H9 (cell line): ENCODE data around the gene HMGN4. TPM values are rescaled to one million over a fixed set of nuclear protein-coding genes. Genes with fewer than 3 reads are reported as not detected.

Experiments used
- DNase-seq: peaks from one replicate; pipeline ENCODE4 v3.0.0-alpha.2; 2017
- H2AFZ ChIP-seq: one replicate; pipeline ENCODE4 v1.6.1; 2013; ENCODE audit warnings: mild to moderate bottlenecking, low read length, control low read depth, moderate library complexity
- H2AK5ac ChIP-seq: 2 replicates; pipeline ENCODE4 v1.6.1; 2013; ENCODE audit warnings: low read length, control low read depth, mixed read lengths; ENCODE audit not compliant: insufficient read length
- H2BK120ac ChIP-seq: one replicate; pipeline ENCODE4 v1.6.1; 2013; ENCODE audit warnings: low read depth, mild to moderate bottlenecking, low read length, control low read depth, inconsistent platforms; ENCODE audit not compliant: poor library complexity, severe bottlenecking
- H2BK12ac ChIP-seq: 2 replicates; pipeline ENCODE4 v1.6.1; 2013; ENCODE audit warnings: low read length, control low read depth, mixed read lengths, low read depth; ENCODE audit not compliant: insufficient read length
- H2BK15ac ChIP-seq: 2 replicates; pipeline ENCODE4 v1.6.1; 2013; ENCODE audit warnings: low read depth, low read length, control low read depth
- H2BK20ac ChIP-seq: one replicate; pipeline ENCODE4 v1.6.1; 2013; ENCODE audit warnings: low read depth, mild to moderate bottlenecking, low read length, control low read depth, inconsistent platforms; ENCODE audit not compliant: poor library complexity, severe bottlenecking
- H2BK5ac ChIP-seq: 2 replicates; pipeline ENCODE4 v1.6.1; 2013; ENCODE audit warnings: low read length, control low read depth, mixed read lengths; ENCODE audit not compliant: insufficient read length
- H3K14ac ChIP-seq: 2 replicates; pipeline ENCODE4 v1.6.1; 2013; ENCODE audit warnings: low read length, control low read depth; ENCODE audit not compliant: insufficient read depth
- H3K18ac ChIP-seq: 2 replicates; pipeline ENCODE4 v1.6.1; 2013; ENCODE audit warnings: low read depth, mild to moderate bottlenecking, mixed read lengths, low read length, control low read depth; ENCODE audit not compliant: insufficient read length
- H3K23ac ChIP-seq: 2 replicates; pipeline ENCODE4 v1.6.1; 2013; ENCODE audit warnings: low read length, control low read depth, mixed read lengths, low read depth; ENCODE audit not compliant: insufficient read length
- H3K23me2 ChIP-seq: 2 replicates; pipeline ENCODE4 v1.6.1; 2013; ENCODE audit warnings: low read depth, mild to moderate bottlenecking, mixed read lengths, low read length, control low read depth; ENCODE audit not compliant: insufficient read length, poor library complexity, severe bottlenecking
- H3K27ac ChIP-seq: 2 replicates; pipeline ENCODE4 v1.5.1; 2013; ENCODE audit warnings: low read length, control low read depth, mixed read lengths, low read depth; ENCODE audit not compliant: insufficient read length
- H3K27me3 ChIP-seq: 2 replicates; pipeline ENCODE4 v1.6.1; 2013; ENCODE audit warnings: low read length, control low read depth, inconsistent platforms; ENCODE audit not compliant: insufficient read depth
- H3K4ac ChIP-seq: 2 replicates; pipeline ENCODE4 v1.6.1; 2013; ENCODE audit warnings: low read depth, mild to moderate bottlenecking, control low read depth, inconsistent platforms, low read length, moderate library complexity
- H3K4me1 ChIP-seq: 2 replicates; pipeline ENCODE4 v1.6.1; 2013; ENCODE audit warnings: low read length, control low read depth, inconsistent platforms; ENCODE audit not compliant: insufficient read depth
- H3K4me2 ChIP-seq: 2 replicates; pipeline ENCODE4 v1.6.1; 2013; ENCODE audit warnings: low read length, control low read depth, mixed read lengths; ENCODE audit not compliant: insufficient read length, insufficient read depth
- H3K56ac ChIP-seq: 2 replicates; pipeline ENCODE4 v1.6.1; 2013; ENCODE audit warnings: low read depth, mild to moderate bottlenecking, mixed read lengths, low read length, control low read depth; ENCODE audit not compliant: insufficient read length
- H3K79me1 ChIP-seq: 2 replicates; pipeline ENCODE4 v1.6.1; 2013; ENCODE audit warnings: low read depth, mild to moderate bottlenecking, moderate library complexity, low read length, control low read depth, inconsistent platforms; ENCODE audit not compliant: insufficient read depth, poor library complexity, severe bottlenecking
- H3K79me2 ChIP-seq: 2 replicates; pipeline ENCODE4 v1.6.1; 2013; ENCODE audit warnings: low read length, control low read depth, inconsistent platforms; ENCODE audit not compliant: insufficient read depth
- H3K9ac ChIP-seq: 2 replicates; pipeline ENCODE4 v1.6.1; 2013; ENCODE audit warnings: low read length, control low read depth, mixed read lengths; ENCODE audit not compliant: insufficient read length; ENCODE audit errors: extremely low read depth
- H3K9me3 ChIP-seq: one replicate; pipeline ENCODE4 v1.6.1; 2013; ENCODE audit warnings: low read depth, low read length, inconsistent platforms; ENCODE audit not compliant: control insufficient read depth
- H3T11ph ChIP-seq: one replicate; pipeline ENCODE4 v1.6.1; 2013; ENCODE audit warnings: mild to moderate bottlenecking, low read length, control low read depth, inconsistent platforms
- H4K20me1 ChIP-seq: one replicate; pipeline ENCODE4 v1.6.1; 2013; ENCODE audit not compliant: control insufficient read depth, insufficient read length, insufficient read depth
- H4K5ac ChIP-seq: 2 replicates; pipeline ENCODE4 v1.6.1; 2013; ENCODE audit warnings: low read depth, mild to moderate bottlenecking, mixed read lengths, low read length, control low read depth; ENCODE audit not compliant: insufficient read length
- H4K8ac ChIP-seq: replicated peaks from 2 replicates; pipeline ENCODE4 v1.6.1; 2013; ENCODE audit warnings: low read length, control low read depth, mixed read lengths, low read depth; ENCODE audit not compliant: insufficient read length
- H4K91ac ChIP-seq: 2 replicates; pipeline ENCODE4 v1.6.1; 2013; ENCODE audit warnings: low read depth, mild to moderate bottlenecking, moderate library complexity, mixed read lengths, low read length, control low read depth; ENCODE audit not compliant: insufficient read length
- H3K27ac Mint-ChIP-seq, 3 experiments: 2 replicates in 2 of 3; 3 replicates in 1 of 3; pipeline ENCODE4 v1.8.0; 2020 to 2021; ENCODE audit warnings: mixed read lengths in 3 of 3, mild to moderate bottlenecking in 1 of 3, moderate library complexity in 1 of 3
- H3K27me3 Mint-ChIP-seq: 2 replicates; pipeline ENCODE4 v1.8.0; 2021; ENCODE audit warnings: low read depth, mild to moderate bottlenecking, moderate library complexity, mixed read lengths
- H3K36me3 Mint-ChIP-seq, 3 experiments: 2 replicates in 2 of 3; 3 replicates in 1 of 3; pipeline ENCODE4 v1.8.0; 2020 to 2021; ENCODE audit warnings: low read depth in 3 of 3, mixed read lengths in 3 of 3; ENCODE audit not compliant: insufficient read depth in 1 of 3
- H3K4me1 Mint-ChIP-seq, 2 experiments: 2 replicates each; pipeline ENCODE4 v1.8.0; 2020; ENCODE audit warnings: mixed read lengths in 2 of 2
- H3K4me3 Mint-ChIP-seq, 2 experiments: 2 replicates in 1 of 2; 3 replicates in 1 of 2; pipeline ENCODE4 v1.8.0; 2020 to 2021; ENCODE audit warnings: mild to moderate bottlenecking in 2 of 2, mixed read lengths in 2 of 2, moderate library complexity in 1 of 2
- H3K9me3 Mint-ChIP-seq, 2 experiments: 2 replicates in 1 of 2; 3 replicates in 1 of 2; pipeline ENCODE4 v1.8.0; 2020; ENCODE audit warnings: mild to moderate bottlenecking in 2 of 2, mixed read lengths in 2 of 2, moderate library complexity in 1 of 2
- WGBS: extraction: QIAGEN DNeasy Blood & Tissue Kit; methylation state at CpG from one replicate; pipeline ENCODE4 v1.1.7; 2013; ENCODE audit warnings: missing lambda C conversion rate, low lambda C conversion rate, mixed read lengths; ENCODE audit not compliant: insufficient read length; ENCODE audit errors: extremely low coverage; 5-methylcytosine and 5-hydroxymethylcytosine counted together
- total RNA-seq: library from RNA; stranded (reverse); gene quantifications from 2 replicates; pipeline ENCODE4 v1.2.1, GENCODE V29; 2021
- TF ChIP-seq, protein P1 (sequence below): fragments of 200-600 bp; sonication (generic); conservative IDR thresholded peaks from 3 replicates; pipeline ENCODE4 v1.8.0; 2021; ENCODE audit warnings: antibody characterized with exemption, mild to moderate bottlenecking

Gene HMGN4
- total RNA-seq, 1 experiment from 2014 or later, result 50.4 TPM

DNA sequence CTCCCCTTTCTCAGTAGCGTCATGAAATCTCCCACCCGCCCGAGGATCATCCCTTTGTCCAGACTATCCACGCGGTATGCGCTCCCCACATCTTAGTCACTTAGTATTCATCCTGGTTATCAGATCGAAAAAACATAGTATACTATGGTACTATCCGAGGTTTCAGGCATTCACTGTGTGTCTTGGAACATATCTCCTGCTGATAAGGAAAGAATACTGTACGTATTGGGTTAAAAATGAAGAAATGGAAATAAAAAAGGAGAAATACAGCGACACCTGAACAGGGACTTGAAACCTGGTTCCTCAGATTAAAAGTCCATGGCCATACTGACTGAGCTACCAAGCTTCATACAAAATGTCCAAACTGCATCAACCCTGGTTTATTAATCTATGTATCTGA lies 14.0 kb downstream of the HMGN4 start:
- whole genome bisulfite sequencing, result no CpG with 5 or more reads among the region's 10 CpGs
- H3K4ac ChIP-seq, result no peak overlapping the region
- DNase-seq, result no peak
- no peak overlapping the region for H3K27ac ChIP-seq
- H3T11ph ChIP-seq, result no peak overlapping the region
- H3K4me1 ChIP-seq, result no peaks in the 10 kb centered on the region
- Mint-ChIP-seq H3K4me3 (no peak overlapping the region), H3K9me3 (peaks cover 0 to 3% of the 10 kb centered on the region in 2 experiments; a peak in 2 of 5 replicates), H3K27me3 (peaks cover 4% of the 10 kb centered on the region), H3K36me3 (peaks cover 0 to 2% (median 0%) of the 10 kb centered on the region in 3 experiments; a peak in 2 of 7 replicates), H3K27ac (no peak overlapping the region), H3K4me1 (peaks cover 12 to 17% of the 10 kb centered on the region in 2 experiments)
- H3K56ac ChIP-seq, result no peak overlapping the region
- no peak overlapping the region for H4K91ac ChIP-seq
- H3K9ac ChIP-seq, result no peak overlapping the region
- no peak overlapping the region for H2BK5ac ChIP-seq
- TF ChIP-seq, protein P1, sequence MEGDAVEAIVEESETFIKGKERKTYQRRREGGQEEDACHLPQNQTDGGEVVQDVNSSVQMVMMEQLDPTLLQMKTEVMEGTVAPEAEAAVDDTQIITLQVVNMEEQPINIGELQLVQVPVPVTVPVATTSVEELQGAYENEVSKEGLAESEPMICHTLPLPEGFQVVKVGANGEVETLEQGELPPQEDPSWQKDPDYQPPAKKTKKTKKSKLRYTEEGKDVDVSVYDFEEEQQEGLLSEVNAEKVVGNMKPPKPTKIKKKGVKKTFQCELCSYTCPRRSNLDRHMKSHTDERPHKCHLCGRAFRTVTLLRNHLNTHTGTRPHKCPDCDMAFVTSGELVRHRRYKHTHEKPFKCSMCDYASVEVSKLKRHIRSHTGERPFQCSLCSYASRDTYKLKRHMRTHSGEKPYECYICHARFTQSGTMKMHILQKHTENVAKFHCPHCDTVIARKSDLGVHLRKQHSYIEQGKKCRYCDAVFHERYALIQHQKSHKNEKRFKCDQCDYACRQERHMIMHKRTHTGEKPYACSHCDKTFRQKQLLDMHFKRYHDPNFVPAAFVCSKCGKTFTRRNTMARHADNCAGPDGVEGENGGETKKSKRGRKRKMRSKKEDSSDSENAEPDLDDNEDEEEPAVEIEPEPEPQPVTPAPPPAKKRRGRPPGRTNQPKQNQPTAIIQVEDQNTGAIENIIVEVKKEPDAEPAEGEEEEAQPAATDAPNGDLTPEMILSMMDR, result no peak
- H3K23ac ChIP-seq, result no peak overlapping the region
- H2AFZ ChIP-seq, result no peak overlapping the region
- H3K4me2 ChIP-seq, result no peak overlapping the region
- H3K18ac ChIP-seq, result no peak overlapping the region
- H2BK15ac ChIP-seq, result no peak overlapping the region
- H3K9me3 ChIP-seq, result no peaks in the 10 kb centered on the region
- H2BK120ac ChIP-seq, result no peak overlapping the region
- no peak overlapping the region for H4K5ac ChIP-seq
- no peak overlapping the region for H2BK20ac ChIP-seq
- H3K23me2 ChIP-seq, result peaks cover 22% of the 10 kb centered on the region
- H3K27me3 ChIP-seq, result no peaks in the 10 kb centered on the region
- H4K8ac ChIP-seq, result no peak overlapping the region
- no peak overlapping the region for H2BK12ac ChIP-seq
- no peaks in the 10 kb centered on the region for H4K20me1 ChIP-seq
- H3K79me2 ChIP-seq, result no peaks in the 10 kb centered on the region
- H3K14ac ChIP-seq, result no peak overlapping the region
- no peaks in the 10 kb centered on the region for H3K79me1 ChIP-seq
- H2AK5ac ChIP-seq, result no peak overlapping the region
